Measurements from ENCODE around the gene TXNL4B. TPM values are rescaled to one million over a fixed set of nuclear protein-coding genes. Genes with fewer than 3 reads are reported as not detected.

The TXNL4B gene
- total and polyA plus RNA-seq, 2 experiments from 2014 or later = 3.6 to 5.1 TPM

- Histone ChIP-seq H3K27ac (no peak overlapping the region), H3K27me3 (no peaks in the 10 kb centered on the region), H3K4me3 (no peak overlapping the region), H3K4me1 (ENCODE audit: low read depth) (no peaks in the 10 kb centered on the region), H3K36me3 (peaks cover 27% of the 10 kb centered on the region), H3K9me3 (ENCODE audit: low read depth) (no peaks in the 10 kb centered on the region)
- DNase-seq (ENCODE audit: low read depth in 1 of 2, low spot score in 1 of 2) = no peak
- TF ChIP-seq CTCF (IDR thresholded peaks at IDR 0.05; ENCODE audit: low read depth, low read length) = no peak
Measured at GRCh38 chr16:72112452-72112792, 19.0 kb upstream of the TXNL4B start.

GRCh38 chr16:72111657-72112451 is 18.4 kb upstream of the TXNL4B start:
- Histone ChIP-seq H3K4me3 (no peak overlapping the region), H3K4me1 (ENCODE audit: low read depth) (no peaks in the 10 kb centered on the region), H3K27ac (no peak overlapping the region), H3K36me3 (peaks cover 31% of the 10 kb centered on the region), H3K27me3 (no peaks in the 10 kb centered on the region), H3K9me3 (ENCODE audit: low read depth) (no peaks in the 10 kb centered on the region)
- no peak for DNase-seq (ENCODE audit: low read depth in 1 of 2, low spot score in 1 of 2)
- TF ChIP-seq CTCF (IDR thresholded peaks at IDR 0.05; ENCODE audit: low read depth, low read length) = no peak

- no peak overlapping the region for H3K27ac ChIP-seq
- no peaks in the 10 kb centered on the region for H3K9me3 ChIP-seq (ENCODE audit: low read depth)
- no peak for DNase-seq (ENCODE audit: low read depth in 1 of 2, low spot score in 1 of 2)
Measured at GRCh38 chr16:72110662-72111615, 17.5 kb upstream of the TXNL4B start.

GRCh38 chr16:72109966-72110530 is 16.6 kb upstream of the TXNL4B start:
- H3K36me3 ChIP-seq = peaks cover 49% of the 10 kb centered on the region
- H3K4me1 ChIP-seq (ENCODE audit: low read depth) = no peaks in the 10 kb centered on the region
- no peak overlapping the region for H3K27ac ChIP-seq
- DNase-seq (ENCODE audit: low read depth in 1 of 2, low spot score in 1 of 2) = no peak
- no peak for TF ChIP-seq CTCF (IDR thresholded peaks at IDR 0.05; ENCODE audit: low read depth, low read length)
- no peaks in the 10 kb centered on the region for H3K27me3 ChIP-seq
- H3K9me3 ChIP-seq (ENCODE audit: low read depth) = no peaks in the 10 kb centered on the region
- H3K4me3 ChIP-seq = no peak overlapping the region

More at GRCh38 chr16:72110662-72111615, 17.5 kb upstream of the TXNL4B start:
- TF ChIP-seq CTCF (IDR thresholded peaks at IDR 0.05; ENCODE audit: low read depth, low read length) = no peak
- Histone ChIP-seq H3K36me3 (peaks cover 40% of the 10 kb centered on the region), H3K27me3 (no peaks in the 10 kb centered on the region), H3K4me1 (ENCODE audit: low read depth) (no peaks in the 10 kb centered on the region), H3K4me3 (no peak overlapping the region)

GRCh38 chr16:72109300-72109699 is 15.9 kb upstream of the TXNL4B start:
- DNase-seq (ENCODE audit: low read depth in 1 of 2, low spot score in 1 of 2) = no peak
- no peaks in the 10 kb centered on the region for H3K9me3 ChIP-seq (ENCODE audit: low read depth)
- no peak overlapping the region for H3K4me3 ChIP-seq
- H3K27me3 ChIP-seq = no peaks in the 10 kb centered on the region
- H3K27ac ChIP-seq = no peak overlapping the region
- TF ChIP-seq CTCF (IDR thresholded peaks at IDR 0.05; ENCODE audit: low read depth, low read length) = no peak
- H3K4me1 ChIP-seq (ENCODE audit: low read depth) = no peaks in the 10 kb centered on the region
- H3K36me3 ChIP-seq = peaks cover 55% of the 10 kb centered on the region
